ENCODE data around the gene PHF3. TPM values are rescaled to one million over a fixed set of nuclear protein-coding genes. Genes with fewer than 3 reads are reported as not detected.
A peak's percentile ranks its signal among the peaks of the same experiment; 100 is the strongest.

Gene PHF3
- total RNA-seq, 2 donors from 2014 or later: 68.2 to 72.5 TPM

GRCh38 chr6:63630466-63630865 lies 5.1 kb upstream of the PHF3 start:
- H3K4me1 Mint-ChIP-seq: peaks cover 28% of the 10 kb centered on the region
- Histone ChIP-seq H3K4me1 (ENCODE audit: control insufficient read depth, insufficient read depth, low read length) (peaks cover 7% of the 10 kb centered on the region), H3K9ac (ENCODE audit: extremely low read depth, low read length, poor library complexity, severe bottlenecking) (no peak overlapping the region), H3K36me3 (ENCODE audit: control insufficient read depth, insufficient read depth, low read length) (no peaks in the 10 kb centered on the region), H3K4me3 (ENCODE audit: low read length) (no peak overlapping the region), H3K9me3 (ENCODE audit: control insufficient read depth, low read length) (no peaks in the 10 kb centered on the region), H3K27me3 (ENCODE audit: control insufficient read depth, insufficient read depth, low read length, poor library complexity, severe bottlenecking) (peaks cover 13% of the 10 kb centered on the region), H3K27ac (ENCODE audit: low read depth, low read length) (no peak overlapping the region)
- no peak overlapping the region for H3K27ac Mint-ChIP-seq
- TF ChIP-seq, protein P1, sequence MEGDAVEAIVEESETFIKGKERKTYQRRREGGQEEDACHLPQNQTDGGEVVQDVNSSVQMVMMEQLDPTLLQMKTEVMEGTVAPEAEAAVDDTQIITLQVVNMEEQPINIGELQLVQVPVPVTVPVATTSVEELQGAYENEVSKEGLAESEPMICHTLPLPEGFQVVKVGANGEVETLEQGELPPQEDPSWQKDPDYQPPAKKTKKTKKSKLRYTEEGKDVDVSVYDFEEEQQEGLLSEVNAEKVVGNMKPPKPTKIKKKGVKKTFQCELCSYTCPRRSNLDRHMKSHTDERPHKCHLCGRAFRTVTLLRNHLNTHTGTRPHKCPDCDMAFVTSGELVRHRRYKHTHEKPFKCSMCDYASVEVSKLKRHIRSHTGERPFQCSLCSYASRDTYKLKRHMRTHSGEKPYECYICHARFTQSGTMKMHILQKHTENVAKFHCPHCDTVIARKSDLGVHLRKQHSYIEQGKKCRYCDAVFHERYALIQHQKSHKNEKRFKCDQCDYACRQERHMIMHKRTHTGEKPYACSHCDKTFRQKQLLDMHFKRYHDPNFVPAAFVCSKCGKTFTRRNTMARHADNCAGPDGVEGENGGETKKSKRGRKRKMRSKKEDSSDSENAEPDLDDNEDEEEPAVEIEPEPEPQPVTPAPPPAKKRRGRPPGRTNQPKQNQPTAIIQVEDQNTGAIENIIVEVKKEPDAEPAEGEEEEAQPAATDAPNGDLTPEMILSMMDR (conservative IDR thresholded peaks at IDR 0.05): no peak
- DNase-seq: no peak
- H3K9me3 Mint-ChIP-seq: no peaks in the 10 kb centered on the region
- 97 to 100% methylated on average over 1 of the region's 1 CpG for WGBS, 2 experiments (ENCODE audit: insufficient coverage in 1 of 2, insufficient read length in 1 of 2)
- no peaks in the 10 kb centered on the region for H3K36me3 Mint-ChIP-seq (ENCODE audit: low read depth)
- H3K4me3 Mint-ChIP-seq: no peak overlapping the region
- peaks cover 27% of the 10 kb centered on the region for H3K27me3 Mint-ChIP-seq (ENCODE audit: insufficient read depth)

GRCh38 chr6:63634630-63635029 lies 972 bp upstream of the PHF3 start:
- DNase-seq: peak; percentile 61
- Mint-ChIP-seq H3K4me3 (peak overlapping the region; percentile 95), H3K36me3 (ENCODE audit: low read depth) (no peaks in the 10 kb centered on the region), H3K27me3 (ENCODE audit: insufficient read depth) (peaks cover 9% of the 10 kb centered on the region), H3K4me1 (peaks cover 47% of the 10 kb centered on the region), H3K27ac (peak overlapping the region; percentile 95), H3K9me3 (no peaks in the 10 kb centered on the region)
- Histone ChIP-seq H3K4me1 (ENCODE audit: control insufficient read depth, insufficient read depth, low read length) (peaks cover 10% of the 10 kb centered on the region), H3K27ac (ENCODE audit: low read depth, low read length) (no peak overlapping the region), H3K36me3 (ENCODE audit: control insufficient read depth, insufficient read depth, low read length) (no peaks in the 10 kb centered on the region), H3K4me3 (ENCODE audit: low read length) (peak overlapping the region; percentile 98), H3K27me3 (ENCODE audit: control insufficient read depth, insufficient read depth, low read length, poor library complexity, severe bottlenecking) (peaks cover 13% of the 10 kb centered on the region), H3K9me3 (ENCODE audit: control insufficient read depth, low read length) (no peaks in the 10 kb centered on the region), H3K9ac (ENCODE audit: extremely low read depth, low read length, poor library complexity, severe bottlenecking) (peak overlapping the region; percentile 57)
- 3 to 6% methylated on average over 2 of the region's 2 CpGs for WGBS, 2 experiments (ENCODE audit: insufficient coverage in 1 of 2, insufficient read length in 1 of 2)
- TF ChIP-seq, protein P1 (conservative IDR thresholded peaks at IDR 0.05): no peak

DNA sequence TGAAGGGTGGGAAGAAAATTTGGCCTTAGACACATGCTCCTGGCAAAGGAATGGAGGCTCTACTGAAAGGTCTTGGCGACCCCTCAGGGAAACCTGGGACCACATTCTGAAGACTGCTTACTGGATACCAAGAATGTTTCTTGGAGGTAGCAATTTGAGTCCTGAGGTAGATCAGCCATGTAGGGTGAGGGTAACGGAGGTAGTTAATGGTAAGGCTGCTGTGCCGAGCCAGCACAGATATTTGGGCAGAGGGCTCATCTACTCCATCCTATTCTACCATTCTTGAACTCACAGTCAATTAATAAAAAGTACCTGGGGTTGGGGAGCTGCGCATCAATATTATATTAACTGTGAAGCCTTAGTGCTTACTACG lies 401 bp upstream of the PHF3 start:
- H3K27me3 Mint-ChIP-seq (ENCODE audit: insufficient read depth): peaks cover 5% of the 10 kb centered on the region
- peaks cover 52% of the 10 kb centered on the region for H3K4me1 Mint-ChIP-seq
- Histone ChIP-seq H3K27ac (ENCODE audit: low read depth, low read length) (peak overlapping the region; percentile 71), H3K36me3 (ENCODE audit: control insufficient read depth, insufficient read depth, low read length) (no peaks in the 10 kb centered on the region), H3K27me3 (ENCODE audit: control insufficient read depth, insufficient read depth, low read length, poor library complexity, severe bottlenecking) (peaks cover 8% of the 10 kb centered on the region), H3K4me3 (ENCODE audit: low read length) (peak overlapping the region; percentile 98), H3K9ac (ENCODE audit: extremely low read depth, low read length, poor library complexity, severe bottlenecking) (peak overlapping the region; percentile 57), H3K9me3 (ENCODE audit: control insufficient read depth, low read length) (no peaks in the 10 kb centered on the region), H3K4me1 (ENCODE audit: control insufficient read depth, insufficient read depth, low read length) (peaks cover 10% of the 10 kb centered on the region)
- TF ChIP-seq, protein P1 (conservative IDR thresholded peaks at IDR 0.05): no peak
- WGBS, 2 experiments (ENCODE audit: insufficient coverage in 1 of 2, insufficient read length in 1 of 2): 5 to 8% methylated on average over 2 to 4 of the region's 5 CpGs
- peak overlapping the region; percentile 95 for H3K4me3 Mint-ChIP-seq
- DNase-seq: no peak
- H3K9me3 Mint-ChIP-seq: no peaks in the 10 kb centered on the region
- H3K36me3 Mint-ChIP-seq (ENCODE audit: low read depth): no peaks in the 10 kb centered on the region
- peak overlapping the region; percentile 95 for H3K27ac Mint-ChIP-seq
